GF-D8 (cell line): ENCODE measurements around the gene RAB40C.

Source experiments
- DNase-seq: peaks from one replicate; lab custom pipeline; 2025; lab: John Stamatoyannopoulos, UW

Gene RAB40C

GRCh38 chr16:617855-618254 is 28.0 kb downstream of the RAB40C start:
- no peak for DNase-seq

DNA sequence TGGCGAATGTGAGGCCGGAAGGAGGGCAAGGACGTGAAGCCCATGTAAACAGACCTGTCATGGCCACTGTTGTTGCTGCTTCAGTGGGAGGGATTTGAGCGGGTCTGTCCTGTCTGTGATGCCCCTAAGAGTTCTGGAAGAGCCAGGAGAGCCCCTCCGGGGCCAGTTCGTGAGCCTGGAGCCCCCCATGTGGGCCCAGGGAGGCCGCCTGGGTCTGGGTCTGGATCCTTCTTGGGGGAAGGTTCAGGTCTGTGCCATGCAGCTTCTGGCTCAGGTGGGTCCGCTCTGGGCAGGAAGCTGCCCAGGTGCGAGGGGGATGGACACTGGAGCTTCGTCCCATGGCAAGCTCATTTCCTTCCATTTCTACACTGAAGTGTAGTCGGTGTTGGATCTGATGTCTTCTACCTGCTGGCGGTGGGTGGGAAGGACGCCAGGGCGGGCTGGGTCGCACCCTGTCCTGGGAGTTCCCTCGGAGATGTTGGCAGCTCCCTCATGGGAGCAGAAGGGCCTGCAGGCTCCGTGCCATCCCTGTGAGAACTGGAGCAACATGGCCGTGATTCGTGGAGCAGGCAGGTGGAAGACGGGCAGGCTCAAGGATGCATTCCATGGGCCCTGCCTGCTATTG is 29.7 kb downstream of the RAB40C start:
- DNase-seq = no peak

DNA sequence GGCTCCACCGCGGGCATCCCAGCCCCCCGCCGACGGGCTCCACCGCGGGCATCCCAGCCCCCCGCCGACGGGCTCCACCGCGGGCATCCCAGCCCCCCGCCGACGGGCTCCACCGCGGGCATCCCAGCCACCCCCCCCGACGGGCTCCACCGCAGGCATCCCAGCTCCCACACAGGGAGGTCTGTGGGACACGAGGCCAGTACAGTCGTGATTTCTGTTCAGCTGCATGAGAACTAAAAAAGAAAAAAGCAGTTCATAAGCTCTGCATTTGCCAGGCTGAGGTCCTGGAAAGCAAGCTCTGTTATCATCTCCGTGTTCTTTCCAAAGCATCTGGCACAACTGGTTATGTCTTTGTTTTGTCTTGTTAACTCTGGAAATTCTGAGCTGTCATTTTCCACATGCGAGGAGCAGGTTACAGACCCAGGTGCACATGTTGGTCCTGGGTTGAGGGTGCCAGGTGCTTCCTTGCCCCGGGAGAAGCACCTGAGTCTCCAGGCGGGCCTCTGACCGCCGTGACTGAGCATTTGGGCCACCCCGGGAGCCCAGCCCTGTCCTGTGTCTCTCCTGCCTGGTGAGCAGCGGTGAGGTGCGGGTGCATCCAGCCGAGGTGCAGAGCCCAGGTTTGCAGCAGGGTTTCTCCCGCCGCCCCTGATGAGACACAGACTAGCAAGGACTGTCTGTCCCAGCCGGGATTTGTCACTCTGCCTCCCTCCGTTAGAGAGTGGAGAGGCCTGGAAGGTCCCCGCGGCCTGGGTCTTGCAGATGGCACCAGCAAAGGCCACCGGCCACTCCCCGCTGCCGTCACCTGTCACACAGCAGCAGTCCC is 31.0 kb downstream of the RAB40C start:
- DNase-seq = no peak

- DNase-seq = no peak
Measured at GRCh38 chr16:621526-622105, 31.8 kb downstream of the RAB40C start.

DNA sequence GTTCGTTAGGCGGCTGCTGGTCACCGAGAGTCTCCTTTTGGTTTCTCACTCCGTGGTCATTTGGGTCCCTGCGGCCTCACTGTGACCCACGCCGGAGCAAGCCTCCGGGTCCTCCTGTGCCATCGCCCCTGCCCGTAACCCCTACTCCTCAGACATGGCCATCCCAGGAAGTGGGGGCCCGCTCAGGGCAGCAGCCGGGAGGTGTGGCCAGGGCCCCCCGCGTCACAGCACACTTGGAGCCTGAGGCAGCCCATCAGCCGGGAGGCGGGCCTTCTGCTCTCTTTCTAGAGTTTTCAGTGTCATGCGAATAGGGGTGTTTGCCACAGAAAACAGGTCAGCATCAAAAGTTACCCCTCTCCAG is 33.0 kb downstream of the RAB40C start:
- DNase-seq = no peak

GRCh38 chr16:624526-625070 is 34.7 kb downstream of the RAB40C start:
- DNase-seq = no peak

- no peak for DNase-seq
Measured at GRCh38 chr16:625117-625976, 35.5 kb downstream of the RAB40C start.

- no peak for DNase-seq
Measured at GRCh38 chr16:625977-626765, 36.3 kb downstream of the RAB40C start.

DNA sequence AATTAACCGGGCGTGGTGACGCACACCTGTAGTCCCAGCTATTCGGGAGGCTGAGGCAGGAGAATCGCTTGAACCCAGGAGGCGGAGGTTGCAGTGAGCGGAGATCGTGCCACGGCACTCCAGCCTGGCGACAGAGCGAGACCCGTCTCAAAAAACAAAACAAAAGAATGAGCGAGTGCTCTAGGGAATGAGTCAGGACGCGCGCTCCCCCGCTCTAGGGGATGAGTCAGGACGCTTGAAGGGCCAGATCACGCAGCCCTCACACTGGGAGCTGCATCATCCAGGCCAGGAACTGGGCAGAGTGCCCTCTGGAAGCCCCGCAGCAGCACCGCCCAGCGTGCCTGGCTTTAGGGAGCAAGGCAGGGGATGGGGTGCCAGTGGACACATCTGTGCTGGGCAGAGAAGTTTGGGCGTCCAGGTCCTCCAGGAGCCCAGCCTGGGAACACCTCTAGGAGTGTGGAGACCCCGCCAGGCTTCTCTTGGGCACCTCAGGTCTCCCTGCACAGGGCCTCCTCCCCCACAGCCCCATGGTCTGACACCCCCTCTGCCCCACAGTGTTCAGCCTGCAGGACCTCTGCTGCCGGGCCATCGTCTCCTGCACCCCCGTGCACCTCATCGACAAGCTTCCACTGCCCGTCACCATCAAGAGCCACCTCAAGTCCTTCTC is 37.1 kb downstream of the RAB40C start:
- no peak for DNase-seq

GRCh38 chr16:627454-628239 is 37.8 kb downstream of the RAB40C start:
- DNase-seq = no peak

DNA sequence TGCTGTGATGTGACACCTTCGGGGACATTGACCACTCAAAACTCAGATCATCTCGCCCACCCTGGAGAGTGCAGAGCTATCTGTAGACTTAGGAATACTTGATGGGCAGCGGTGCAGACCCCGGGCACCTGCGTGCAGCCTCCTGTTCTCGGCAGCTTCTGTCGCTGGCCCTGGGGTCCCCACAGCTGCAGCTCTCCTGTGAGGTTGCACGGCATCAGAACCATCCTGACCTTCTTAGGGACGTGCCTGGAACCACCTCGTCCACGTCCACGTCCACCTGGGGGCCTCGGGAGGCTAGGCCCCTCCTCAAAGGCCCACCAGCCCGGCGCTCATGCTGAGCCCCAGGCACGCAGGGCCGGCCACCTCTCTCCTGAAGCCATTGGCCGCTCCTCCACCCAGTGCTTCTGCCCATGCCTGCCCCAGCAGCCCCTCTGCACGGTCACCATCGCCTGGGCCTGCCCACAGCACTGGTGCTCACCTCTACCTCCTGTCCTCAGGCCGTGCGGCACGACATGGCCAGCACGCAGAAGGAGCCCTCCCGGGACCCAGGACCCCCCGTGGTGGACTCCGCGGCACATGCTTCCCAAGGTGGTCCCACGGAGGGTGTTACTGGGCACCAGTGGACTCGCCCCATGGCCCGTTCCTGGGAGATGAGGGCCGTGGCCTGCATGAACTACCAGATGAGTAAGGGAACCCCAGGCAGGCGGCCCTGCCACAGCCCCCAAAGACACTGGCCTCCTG is 38.6 kb downstream of the RAB40C start:
- no peak for DNase-seq

DNA sequence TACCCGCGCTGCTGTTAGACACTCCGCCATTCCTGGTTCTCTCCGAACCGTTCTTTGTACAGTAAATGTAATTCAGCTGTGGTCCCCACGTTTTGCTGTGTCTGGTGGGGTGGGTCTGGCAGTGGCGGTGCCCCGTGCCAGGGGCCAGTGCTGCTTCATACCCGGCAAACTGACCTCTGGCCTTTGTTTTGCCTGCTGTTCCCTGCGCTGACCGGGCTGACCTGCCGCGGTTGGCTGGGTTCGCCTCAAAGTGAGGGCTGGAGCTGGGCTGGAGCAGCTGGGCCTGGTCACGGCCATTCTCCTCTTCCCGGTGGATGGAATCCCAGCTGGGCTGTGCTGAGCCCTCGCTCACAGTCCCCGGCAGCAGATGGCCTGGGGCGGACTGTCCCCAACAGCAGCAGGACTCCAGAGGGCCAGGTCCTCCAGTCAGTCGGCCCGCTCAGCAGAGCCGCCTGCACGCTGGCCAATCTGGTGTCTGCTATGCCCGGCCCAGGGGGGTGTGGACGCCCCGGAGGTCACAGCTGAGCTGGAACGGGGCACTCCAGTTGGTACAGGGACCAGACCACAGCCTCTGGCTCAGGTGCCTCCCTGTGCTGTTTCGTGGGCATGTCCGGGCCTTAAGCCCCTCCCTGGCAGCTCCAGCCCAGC is 39.4 kb downstream of the RAB40C start:
- DNase-seq = no peak

- no peak for DNase-seq
Measured at GRCh38 chr16:629833-630248, 40.0 kb downstream of the RAB40C start.

GRCh38 chr16:630249-630814 is 40.5 kb downstream of the RAB40C start:
- DNase-seq = no peak

GRCh38 chr16:630815-631405 is 41.0 kb downstream of the RAB40C start, which contains the start of gene WFIKKN1:
Gene WFIKKN1 (plus strand): TSS chr16:630985. CDS start chr16:631254, 269 bp downstream.
- no peak for DNase-seq

- no peak for DNase-seq
Measured at GRCh38 chr16:631808-632358, 42.0 kb downstream of the RAB40C start.
